HG02588 (cell line): Measurements from ENCODE around the gene NUP155.
"Not testable (repeated sequence)": the region's sequence is repeated elsewhere in the genome, so short reads cannot be mapped to it uniquely, and the experiment has no call there.

ENCODE experiments used
- ATAC-seq: cut with Tn5 transposase; IDR thresholded peaks from one replicate; pipeline ENCODE4 v1.9.1; 2021; ENCODE audit warnings: mild to moderate bottlenecking, moderate library complexity; ENCODE audit not compliant: unreplicated experiment

Gene NUP155

GRCh38 chr5:37370864-37371726 lies at the start of gene NUP155:
NUP155 (minus strand) TSS chr5:37371106; CDS start chr5:37370977, 129 bp downstream.
- peak; percentile 96 for ATAC-seq

GRCh38 chr5:37417347-37417746 lies 46.4 kb upstream of the NUP155 start:
- ATAC-seq = no peak

GRCh38 chr5:37415456-37415855 lies 44.5 kb upstream of the NUP155 start:
- not testable (repeated sequence) for ATAC-seq

GRCh38 chr5:37412515-37412914 lies 41.6 kb upstream of the NUP155 start:
- no peak for ATAC-seq

- no peak for ATAC-seq
Measured at GRCh38 chr5:37400501-37400900, 29.6 kb upstream of the NUP155 start.

- ATAC-seq = no peak
Measured at GRCh38 chr5:37396352-37396751, 25.4 kb upstream of the NUP155 start.

GRCh38 chr5:37391591-37391990 lies 20.7 kb upstream of the NUP155 start:
- no peak for ATAC-seq

GRCh38 chr5:37379100-37379628 lies 8.3 kb upstream of the NUP155 start, which contains the start of gene WDR70:
WDR70 (plus strand) TSS chr5:37379318; CDS start chr5:37379368, 50 bp downstream.
- ATAC-seq = peak; percentile 99

GRCh38 chr5:37378066-37378465 lies 7.2 kb upstream of the NUP155 start:
- ATAC-seq = not testable (repeated sequence)

- no peak for ATAC-seq
Measured at GRCh38 chr5:37375091-37375490, 4.2 kb upstream of the NUP155 start.

- no peak for ATAC-seq
Measured at GRCh38 chr5:37370550-37370863, 399 bp downstream of the NUP155 start.

- ATAC-seq = no peak
Measured at GRCh38 chr5:37355161-37355560, 15.7 kb downstream of the NUP155 start.

- not testable (repeated sequence) for ATAC-seq
Measured at GRCh38 chr5:37342741-37343140, 28.2 kb downstream of the NUP155 start.

GRCh38 chr5:37334754-37335153 lies 36.2 kb downstream of the NUP155 start:
- not testable (repeated sequence) for ATAC-seq

GRCh38 chr5:37326536-37326935 lies 44.4 kb downstream of the NUP155 start:
- ATAC-seq = no peak

GRCh38 chr5:37323607-37324006 lies 47.3 kb downstream of the NUP155 start:
- no peak for ATAC-seq

- no peak for ATAC-seq
Measured at GRCh38 chr5:37319037-37319782, 51.7 kb downstream of the NUP155 start.

GRCh38 chr5:37316027-37316426 lies 54.9 kb downstream of the NUP155 start:
- ATAC-seq = no peak

- ATAC-seq = no peak
Measured at GRCh38 chr5:37310360-37310759, 60.5 kb downstream of the NUP155 start.

- no peak for ATAC-seq
Measured at GRCh38 chr5:37308793-37309192, 62.1 kb downstream of the NUP155 start.

GRCh38 chr5:37304888-37305287 lies 66.0 kb downstream of the NUP155 start:
- ATAC-seq = no peak

GRCh38 chr5:37296313-37296712 lies 74.6 kb downstream of the NUP155 start:
- ATAC-seq = not testable (repeated sequence)
